Activated effector memory CD4-positive, alpha-beta T cell treated with Interleukin-2 at 50 U/mL for 16 hours (primary cell): ENCODE results near the gene ZNF697.
"Not testable (repeated sequence)": the region's sequence is repeated elsewhere in the genome, so short reads cannot be mapped to it uniquely, and the experiment has no call there.

ENCODE experiments used
- DNase-seq: peaks from one replicate; pipeline ENCODE4 v3.0.0-alpha.2; 2020

ZNF697 gene

GRCh38 chr1:119626011-119626545 is 22.0 kb downstream of the ZNF697 start:
- DNase-seq = no peak

GRCh38 chr1:119623678-119624077 is 24.4 kb downstream of the ZNF697 start:
- no peak for DNase-seq

GRCh38 chr1:119623193-119623515 is 24.9 kb downstream of the ZNF697 start:
- DNase-seq = no peak

- no peak for DNase-seq
Observed at GRCh38 chr1:119622311-119623192, 25.5 kb downstream of the ZNF697 start.

GRCh38 chr1:119621705-119622104 is 26.4 kb downstream of the ZNF697 start:
- no peak for DNase-seq

- no peak for DNase-seq
Observed at GRCh38 chr1:119617751-119618691, 30.0 kb downstream of the ZNF697 start.

GRCh38 chr1:119616748-119617147 is 31.3 kb downstream of the ZNF697 start:
- not testable (repeated sequence) for DNase-seq

- DNase-seq = not testable (repeated sequence)
Observed at GRCh38 chr1:119615100-119615499, 33.0 kb downstream of the ZNF697 start.

GRCh38 chr1:119613769-119614720 is 34.0 kb downstream of the ZNF697 start:
- DNase-seq = no peak

- DNase-seq = peak; percentile 9
Observed at GRCh38 chr1:119611701-119612113, 36.4 kb downstream of the ZNF697 start.

- DNase-seq = not testable (repeated sequence)
Observed at GRCh38 chr1:119608816-119609215, 39.2 kb downstream of the ZNF697 start.

- not testable (repeated sequence) for DNase-seq
Observed at GRCh38 chr1:119607087-119607807, 40.8 kb downstream of the ZNF697 start.

- DNase-seq = no peak
Observed at GRCh38 chr1:119606394-119606793, 41.7 kb downstream of the ZNF697 start.

- DNase-seq = no peak
Observed at GRCh38 chr1:119605686-119606085, 42.4 kb downstream of the ZNF697 start.

- DNase-seq = not testable (repeated sequence)
Observed at GRCh38 chr1:119605080-119605479, 43.0 kb downstream of the ZNF697 start.

GRCh38 chr1:119603695-119604094 is 44.4 kb downstream of the ZNF697 start:
- no peak for DNase-seq

GRCh38 chr1:119603241-119603640 is 44.8 kb downstream of the ZNF697 start:
- DNase-seq = not testable (repeated sequence)

GRCh38 chr1:119602789-119603188 is 45.3 kb downstream of the ZNF697 start:
- DNase-seq = not testable (repeated sequence)

- no peak for DNase-seq
Observed at GRCh38 chr1:119602169-119602568, 45.9 kb downstream of the ZNF697 start.

GRCh38 chr1:119600976-119601375 is 47.1 kb downstream of the ZNF697 start:
- no peak for DNase-seq

- no peak for DNase-seq
Observed at GRCh38 chr1:119600561-119600960, 47.5 kb downstream of the ZNF697 start.
